ENCODE results near the gene AP3S1.

Gene AP3S1

DNA sequence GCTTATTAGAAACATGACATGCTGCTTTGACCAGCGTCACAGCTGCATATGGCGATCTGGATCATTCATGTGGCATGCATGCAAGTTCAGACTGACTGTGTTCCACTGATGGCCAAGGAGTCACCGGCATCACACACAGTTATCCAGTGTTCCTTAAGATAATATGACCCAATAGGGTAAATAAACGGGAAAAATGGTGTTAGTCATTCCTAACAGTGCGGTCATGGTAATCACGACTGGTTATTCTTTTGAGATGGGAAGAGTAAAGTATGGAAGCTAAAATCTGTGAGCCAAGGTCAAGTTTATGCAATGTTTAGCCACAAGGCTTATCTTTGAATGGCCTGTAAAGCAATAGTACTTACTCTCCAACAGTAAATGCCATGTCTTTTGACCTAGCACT is 91.3 kb downstream of the AP3S1 start:
- DNase-seq (ENCODE audit: low spot score): no peak
- TF ChIP-seq, protein P1, sequence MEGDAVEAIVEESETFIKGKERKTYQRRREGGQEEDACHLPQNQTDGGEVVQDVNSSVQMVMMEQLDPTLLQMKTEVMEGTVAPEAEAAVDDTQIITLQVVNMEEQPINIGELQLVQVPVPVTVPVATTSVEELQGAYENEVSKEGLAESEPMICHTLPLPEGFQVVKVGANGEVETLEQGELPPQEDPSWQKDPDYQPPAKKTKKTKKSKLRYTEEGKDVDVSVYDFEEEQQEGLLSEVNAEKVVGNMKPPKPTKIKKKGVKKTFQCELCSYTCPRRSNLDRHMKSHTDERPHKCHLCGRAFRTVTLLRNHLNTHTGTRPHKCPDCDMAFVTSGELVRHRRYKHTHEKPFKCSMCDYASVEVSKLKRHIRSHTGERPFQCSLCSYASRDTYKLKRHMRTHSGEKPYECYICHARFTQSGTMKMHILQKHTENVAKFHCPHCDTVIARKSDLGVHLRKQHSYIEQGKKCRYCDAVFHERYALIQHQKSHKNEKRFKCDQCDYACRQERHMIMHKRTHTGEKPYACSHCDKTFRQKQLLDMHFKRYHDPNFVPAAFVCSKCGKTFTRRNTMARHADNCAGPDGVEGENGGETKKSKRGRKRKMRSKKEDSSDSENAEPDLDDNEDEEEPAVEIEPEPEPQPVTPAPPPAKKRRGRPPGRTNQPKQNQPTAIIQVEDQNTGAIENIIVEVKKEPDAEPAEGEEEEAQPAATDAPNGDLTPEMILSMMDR (IDR thresholded peaks at IDR 0.05; ENCODE audit: extremely low read depth, missing control alignments): no peak

DNA sequence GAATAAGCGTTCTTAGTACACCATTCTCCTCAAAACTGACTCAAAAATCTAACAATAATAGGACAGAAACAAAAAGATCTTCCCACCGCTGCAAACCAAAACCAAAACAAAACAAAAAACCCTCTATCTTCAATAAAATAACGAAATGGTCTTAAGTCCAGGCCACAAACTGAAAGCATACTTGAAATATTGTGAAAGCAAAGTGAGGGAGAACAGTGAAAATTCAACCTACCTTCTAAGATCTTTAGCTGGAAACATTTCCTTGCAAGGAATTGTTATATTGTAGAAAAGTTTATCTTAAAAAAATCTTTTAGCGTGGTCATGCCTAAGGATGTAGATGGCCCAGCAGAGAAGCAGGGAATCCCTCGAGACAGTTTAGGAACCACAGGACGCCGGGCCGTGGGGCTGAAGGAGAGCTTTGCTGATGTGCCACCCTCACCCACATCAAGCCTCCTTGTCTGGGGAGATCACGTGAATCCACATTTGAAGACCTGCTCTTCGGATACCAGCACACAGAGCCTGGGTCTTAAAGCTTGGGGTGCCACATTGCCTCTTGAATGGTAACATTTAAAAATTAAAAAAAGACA is 92.7 kb downstream of the AP3S1 start:
- TF ChIP-seq, protein P1 (IDR thresholded peaks at IDR 0.05; ENCODE audit: extremely low read depth, missing control alignments): no peak
- DNase-seq (ENCODE audit: low spot score): no peak

DNA sequence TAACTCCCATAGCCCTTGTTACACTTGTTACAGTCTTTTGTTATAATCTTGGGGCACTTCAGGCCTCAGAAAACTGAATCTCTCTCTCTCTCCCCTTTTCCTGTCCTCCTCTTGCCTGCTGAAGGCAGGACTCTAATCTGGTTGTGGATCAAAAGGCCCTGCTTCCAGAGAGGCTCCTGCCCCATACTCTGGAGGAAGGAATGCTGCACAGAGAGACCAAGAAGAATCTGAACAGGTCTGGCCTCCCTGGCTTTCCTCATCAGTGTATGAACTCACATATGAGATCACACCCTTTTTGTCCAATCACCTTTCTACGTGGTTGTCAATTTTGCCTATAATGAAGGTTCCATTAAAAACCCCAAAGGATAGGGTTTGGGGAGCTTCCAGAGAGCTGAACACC is 94.3 kb downstream of the AP3S1 start:
- TF ChIP-seq, protein P1 (IDR thresholded peaks at IDR 0.05; ENCODE audit: extremely low read depth, missing control alignments): no peak
- DNase-seq (ENCODE audit: low spot score): no peak

DNA sequence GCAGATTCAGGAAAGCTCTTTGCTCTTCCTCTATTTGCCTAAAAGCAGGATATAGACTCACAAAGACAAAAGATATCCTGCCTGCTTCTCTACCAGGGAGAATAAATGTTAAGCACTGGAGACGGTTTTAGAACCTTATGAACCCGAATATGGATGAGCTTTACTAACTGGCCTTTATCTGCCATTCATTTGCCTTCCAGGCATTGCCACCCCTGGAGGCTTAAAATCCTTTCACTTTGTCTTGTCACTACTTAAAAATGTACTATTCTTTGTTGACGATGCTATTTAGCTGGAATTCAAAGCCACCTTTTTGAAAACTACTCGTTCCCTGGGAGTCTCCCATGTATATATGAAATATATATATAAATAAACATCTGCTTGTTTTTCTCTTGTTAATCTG is 97.3 kb downstream of the AP3S1 start:
- TF ChIP-seq, protein P1 (IDR thresholded peaks at IDR 0.05; ENCODE audit: extremely low read depth, missing control alignments): no peak
- no peak for DNase-seq (ENCODE audit: low spot score)

DNA sequence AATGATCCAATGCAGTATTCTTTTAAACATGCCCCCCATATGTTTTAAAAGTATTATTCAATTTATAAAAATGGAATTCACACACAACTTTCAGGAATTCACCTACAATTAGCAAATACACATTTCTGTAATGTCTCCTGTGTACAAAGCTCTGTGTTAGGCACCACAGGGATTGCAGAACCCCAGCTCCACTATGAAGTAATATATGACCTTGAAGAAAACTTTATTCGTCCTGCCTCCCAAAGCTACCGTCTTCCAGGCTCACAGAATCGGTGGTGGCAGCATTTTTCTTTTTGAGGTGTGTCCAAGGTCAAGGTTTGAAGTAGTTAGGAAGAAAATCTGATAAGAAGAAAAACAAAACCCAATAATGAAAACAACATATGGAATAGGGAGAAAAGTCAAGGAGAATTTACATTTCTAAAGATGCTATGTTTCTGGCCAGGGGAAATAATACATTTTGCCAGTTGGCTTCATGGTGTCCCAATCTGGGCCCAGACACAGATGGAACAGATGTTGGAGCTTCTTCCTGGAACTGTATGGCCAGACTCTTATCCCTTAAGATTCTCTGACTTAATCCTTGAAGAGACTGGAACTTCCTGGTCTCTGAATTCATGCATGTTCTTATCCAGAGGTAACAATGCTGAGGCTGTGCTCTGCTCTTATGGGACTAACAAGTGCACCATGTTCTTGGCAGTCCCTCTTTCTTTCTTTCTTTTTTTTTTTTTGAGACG is 98.5 kb downstream of the AP3S1 start:
- TF ChIP-seq, protein P1 (IDR thresholded peaks at IDR 0.05; ENCODE audit: extremely low read depth, missing control alignments): no peak
- DNase-seq (ENCODE audit: low spot score): no peak

DNA sequence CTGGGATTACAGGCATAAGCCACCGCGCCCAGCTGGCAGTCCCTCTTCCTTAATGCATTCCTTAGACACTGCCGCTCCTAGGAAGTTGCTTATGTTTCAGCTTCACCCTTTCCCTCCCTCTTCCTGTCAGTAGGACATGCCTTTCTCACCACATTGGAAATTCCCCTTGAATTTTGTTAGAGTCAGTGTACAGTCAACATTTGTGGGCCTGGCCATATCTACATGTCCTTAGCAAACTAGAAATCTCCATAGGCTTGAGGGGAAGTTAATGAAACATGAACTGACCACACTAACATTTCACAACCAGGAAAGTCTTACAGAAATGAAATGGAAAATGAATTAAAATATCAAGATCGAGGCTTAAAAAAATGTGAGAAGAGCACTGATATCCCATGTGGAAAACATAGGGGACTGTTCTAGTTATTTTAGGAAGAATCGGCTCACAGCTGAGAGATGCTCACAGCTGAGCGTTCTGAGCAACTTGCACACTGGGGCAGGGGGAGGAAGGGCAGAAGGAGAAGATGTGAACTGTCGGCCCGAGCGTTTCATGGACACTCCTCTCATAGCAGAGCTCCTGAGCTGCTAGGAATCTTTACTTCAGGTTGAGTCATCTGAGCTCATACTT is 99.4 kb downstream of the AP3S1 start:
- no peak for DNase-seq (ENCODE audit: low spot score)
- TF ChIP-seq, protein P1 (IDR thresholded peaks at IDR 0.05; ENCODE audit: extremely low read depth, missing control alignments): no peak

DNA sequence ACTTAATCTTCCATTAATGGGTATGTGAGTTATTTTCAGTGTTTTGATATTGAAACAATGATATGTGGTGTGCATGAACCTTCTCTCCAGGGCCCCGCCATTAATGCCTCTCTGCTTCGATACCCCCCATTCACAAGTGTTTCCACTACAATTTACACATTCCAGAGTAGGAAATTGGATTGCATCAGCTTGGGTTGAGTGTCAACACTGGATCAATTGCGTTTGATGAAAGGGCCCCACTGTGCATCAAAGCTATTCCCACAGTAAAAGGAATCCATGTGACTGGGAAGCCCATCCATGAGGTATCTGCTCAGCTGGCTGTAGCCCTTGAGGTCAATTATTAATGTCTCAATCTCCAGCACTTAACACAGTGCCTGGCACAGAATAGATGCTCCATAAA is 102.8 kb downstream of the AP3S1 start:
- TF ChIP-seq, protein P1 (IDR thresholded peaks at IDR 0.05; ENCODE audit: extremely low read depth, missing control alignments): no peak
- DNase-seq (ENCODE audit: low spot score): no peak

Data from GM20000 (cell line).